CD4-positive, alpha-beta T cell treated with Interleukin-21 for 1 hour (primary cell): Measurements from ENCODE around the gene BCL3.
"Not testable (repeated sequence)": the region's sequence is repeated elsewhere in the genome, so short reads cannot be mapped to it uniquely, and the experiment has no call there.

Experiments used
- DNase-seq: peaks from one replicate; pipeline ENCODE4 v3.0.0-alpha.2; 2020

BCL3 gene

GRCh38 chr19:44748426-44749254, at the start of gene BCL3:
BCL3 (plus strand) TSS chr19:44748708; CDS start chr19:44748791, 83 bp downstream.
- DNase-seq: peak; percentile 93

- DNase-seq: no peak
Observed at GRCh38 chr19:44700547-44700946, 48.0 kb upstream of the BCL3 start.

DNA sequence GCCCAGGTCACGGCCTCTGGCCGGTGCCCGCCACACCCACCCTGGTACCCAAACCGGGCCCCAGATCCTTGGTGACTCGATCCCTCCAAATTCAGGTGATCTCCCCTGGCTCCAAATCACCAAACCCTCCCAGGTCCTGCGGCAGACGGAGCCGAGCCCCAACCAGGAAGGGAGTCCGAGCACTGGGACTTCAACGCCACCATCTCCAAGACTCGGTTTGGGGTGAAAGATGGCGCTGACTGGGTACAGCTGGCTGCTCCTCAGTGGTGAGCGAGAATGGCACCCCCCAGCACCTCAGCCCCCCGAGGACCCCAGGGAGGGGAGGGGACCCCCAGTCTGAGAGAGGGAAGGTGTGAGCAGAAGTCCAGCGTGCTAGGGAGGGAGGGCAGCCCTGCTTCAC, 47.3 kb upstream of the BCL3 start:
- no peak for DNase-seq

- DNase-seq: no peak
Observed at GRCh38 chr19:44702551-44703176, 45.8 kb upstream of the BCL3 start.

GRCh38 chr19:44703336-44704078, 45.0 kb upstream of the BCL3 start:
- no peak for DNase-seq

DNA sequence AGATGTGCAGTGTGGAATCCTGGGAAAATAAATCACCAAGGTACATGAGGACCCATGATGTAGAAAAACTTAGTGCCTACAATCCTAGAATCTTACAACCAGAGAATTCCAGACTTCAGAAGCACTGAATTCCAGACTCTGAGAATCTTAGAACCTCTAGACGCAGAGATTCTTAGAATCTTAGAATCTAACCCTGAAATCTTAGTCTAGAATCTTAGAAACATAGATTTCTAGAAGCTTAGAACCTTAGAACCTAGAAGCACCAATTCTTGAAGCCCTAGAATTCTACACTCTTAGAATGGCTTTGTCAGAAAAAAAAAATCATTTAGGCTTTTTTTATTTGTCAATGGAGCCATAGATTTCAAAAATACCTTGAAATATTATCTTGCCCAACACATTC, 43.5 kb upstream of the BCL3 start:
- DNase-seq: no peak

GRCh38 chr19:44705502-44706010, 43.0 kb upstream of the BCL3 start:
- no peak for DNase-seq

GRCh38 chr19:44706506-44707236, 41.8 kb upstream of the BCL3 start:
- no peak for DNase-seq

DNA sequence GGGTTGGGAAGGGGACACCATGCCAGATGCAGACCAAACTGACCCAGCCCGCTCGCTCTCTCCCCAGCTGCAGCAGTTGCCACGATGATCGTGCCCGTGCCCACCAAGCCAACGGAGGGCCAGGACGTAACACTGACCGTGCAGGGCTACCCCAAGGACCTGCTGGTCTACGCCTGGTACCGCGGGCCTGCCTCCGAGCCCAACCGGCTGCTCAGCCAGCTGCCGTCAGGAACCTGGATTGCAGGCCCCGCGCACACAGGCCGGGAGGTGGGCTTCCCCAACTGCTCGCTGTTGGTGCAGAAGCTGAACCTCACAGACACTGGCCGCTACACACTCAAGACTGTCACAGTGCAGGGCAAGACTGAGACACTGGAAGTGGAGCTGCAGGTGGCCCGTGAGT, 40.7 kb upstream of the BCL3 start:
- no peak for DNase-seq

DNA sequence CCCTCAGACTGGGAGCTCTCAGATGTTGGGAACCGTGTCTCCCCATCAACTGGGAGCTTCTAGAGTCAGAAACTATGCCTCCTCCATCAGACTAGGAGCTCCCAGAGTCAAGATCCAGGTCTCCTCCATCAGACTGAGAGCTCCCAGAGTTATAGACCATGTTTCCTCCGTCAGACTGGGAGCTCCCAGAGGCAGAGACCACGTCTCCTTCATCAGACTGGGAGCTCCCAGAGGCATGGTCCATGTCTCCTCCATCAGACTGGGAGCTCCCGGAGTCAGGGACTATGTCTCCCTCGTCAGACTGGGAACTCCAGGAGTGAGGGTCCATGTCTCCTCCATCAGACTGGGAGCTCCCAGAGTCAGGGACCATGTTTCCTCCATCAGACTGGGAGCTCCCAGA, 39.6 kb upstream of the BCL3 start:
- no peak for DNase-seq

DNA sequence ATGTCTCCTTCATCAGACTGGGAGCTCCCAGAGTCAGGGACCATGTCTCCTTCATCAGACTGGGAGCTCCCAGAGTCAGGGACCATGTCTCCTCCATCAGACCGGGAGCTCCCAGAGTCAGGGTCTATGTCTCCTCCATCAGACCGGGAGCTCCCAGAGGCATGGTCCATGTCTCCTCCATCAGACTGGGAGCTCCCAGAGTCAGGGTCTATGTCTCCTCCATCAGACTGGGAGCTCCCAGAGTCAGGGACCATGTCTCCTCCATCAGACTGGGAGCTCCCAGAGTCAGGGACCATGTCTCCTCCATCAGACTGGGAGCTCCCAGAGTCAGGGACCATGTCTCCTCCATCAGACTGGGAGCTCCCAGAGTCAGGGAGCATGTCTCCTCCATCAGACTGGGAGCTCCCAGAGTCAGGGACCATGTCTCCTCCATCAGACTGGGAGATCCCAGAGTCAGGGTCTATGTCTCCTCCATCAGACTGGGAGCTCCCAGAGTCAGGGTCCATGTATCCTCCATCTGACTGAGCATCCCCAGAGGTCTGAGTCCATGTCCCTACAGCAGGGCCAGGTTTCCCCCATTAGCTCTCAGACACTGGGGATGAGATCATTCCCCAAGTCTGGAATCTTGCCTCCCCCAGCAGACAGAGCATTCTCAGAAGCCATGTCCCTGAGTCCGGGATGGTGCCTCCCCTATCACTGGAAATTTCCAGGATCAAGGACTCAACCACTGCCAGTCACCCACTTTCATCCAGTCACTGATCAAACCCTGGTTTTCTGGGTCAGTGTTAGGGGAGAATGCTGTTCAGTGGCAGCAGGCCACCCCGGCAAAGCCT, 38.9 kb upstream of the BCL3 start:
- not testable (repeated sequence) for DNase-seq

GRCh38 chr19:44710483-44710882, 38.0 kb upstream of the BCL3 start:
- DNase-seq: no peak

DNA sequence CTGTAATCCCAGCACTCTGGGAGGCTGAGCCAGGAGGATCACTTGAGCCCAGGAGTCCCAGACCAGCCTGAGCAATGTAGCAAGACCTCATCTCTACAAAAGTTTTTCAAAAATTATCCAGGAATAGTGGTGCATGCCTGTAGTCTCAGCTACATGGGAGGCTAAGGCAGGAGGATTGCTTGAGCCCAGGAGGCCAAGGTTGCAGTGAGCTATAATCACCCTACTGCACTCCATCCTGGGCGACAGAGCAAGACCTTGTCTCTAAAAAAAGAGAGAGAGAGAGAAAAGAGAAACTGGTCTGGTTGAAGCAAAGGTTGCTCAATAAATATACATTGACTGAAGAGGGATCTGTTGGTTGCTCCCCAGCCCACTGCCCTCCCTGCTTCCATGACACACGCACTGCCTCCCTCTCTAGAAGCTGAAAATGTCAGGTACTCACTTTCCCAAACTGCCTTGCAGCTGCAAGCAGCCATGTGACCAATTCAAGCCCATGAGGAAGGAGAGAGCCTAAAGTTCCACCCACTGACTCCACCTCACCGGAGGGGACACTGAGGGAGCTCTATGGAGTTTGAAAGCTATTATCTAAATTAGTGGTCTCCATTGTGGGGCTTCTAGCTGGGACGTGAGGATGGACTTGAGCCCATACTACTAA, 35.5 kb upstream of the BCL3 start:
- DNase-seq: no peak

GRCh38 chr19:44714597-44715169, 33.8 kb upstream of the BCL3 start:
- DNase-seq: no peak

DNA sequence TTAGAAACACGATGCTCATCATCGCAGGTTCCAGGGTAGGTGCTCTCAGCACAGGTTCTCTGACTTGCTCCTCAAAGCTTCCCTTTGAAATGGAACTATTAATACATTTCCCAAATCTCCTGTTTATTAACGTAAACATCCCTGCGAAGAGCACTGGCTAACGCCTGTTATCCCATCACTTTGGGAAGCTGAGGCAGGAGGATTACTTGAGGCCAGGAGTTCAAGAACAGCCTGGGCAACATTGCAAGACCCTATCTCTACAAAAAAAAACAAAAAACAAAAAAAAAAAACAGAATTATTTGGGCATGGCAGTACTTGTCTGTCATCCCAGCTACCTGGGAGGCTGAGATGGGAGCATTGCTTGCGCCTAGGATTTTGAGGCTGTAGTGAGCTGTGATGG, 30.9 kb upstream of the BCL3 start:
- DNase-seq: no peak

DNA sequence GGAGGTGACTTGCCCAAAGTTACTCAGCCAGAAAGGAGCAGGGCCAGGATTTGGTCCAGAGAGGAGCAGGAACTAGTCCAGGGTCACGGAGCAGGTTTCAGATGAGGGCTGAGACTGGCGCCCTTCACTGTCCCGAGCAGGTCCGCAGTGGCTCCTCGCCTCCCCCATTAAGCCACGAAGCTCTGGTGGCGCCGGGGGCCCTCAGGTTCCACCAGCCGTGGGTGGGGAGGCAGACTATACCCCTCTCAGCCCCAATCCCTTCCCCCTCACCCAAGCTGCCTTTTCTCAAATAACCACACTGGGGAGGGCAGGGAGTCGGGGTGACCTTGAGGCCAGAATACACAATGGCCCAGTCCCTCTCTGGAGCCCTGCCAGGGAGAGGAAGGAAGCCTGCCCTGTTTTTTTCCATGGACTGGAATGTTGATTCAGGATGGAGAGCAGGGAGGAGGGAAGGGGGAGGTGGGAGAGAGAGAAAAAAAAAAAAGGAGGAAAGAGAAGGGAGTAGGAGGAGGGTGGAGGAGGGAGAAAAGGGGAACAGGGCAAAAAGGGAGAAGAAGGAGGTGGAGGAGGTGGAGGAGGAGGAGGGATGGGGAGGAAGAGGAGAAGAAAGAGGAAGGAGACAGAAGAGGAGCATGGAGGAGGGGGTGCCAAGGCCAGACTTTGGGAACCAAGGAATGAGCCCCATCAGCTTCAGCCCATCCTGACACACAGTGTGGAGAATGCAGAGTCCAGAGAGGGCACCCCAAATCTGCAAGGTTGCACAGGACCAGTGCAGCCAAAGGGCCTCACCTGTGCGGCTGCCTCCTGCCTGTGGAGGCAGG, 29.9 kb upstream of the BCL3 start:
- DNase-seq: no peak

DNA sequence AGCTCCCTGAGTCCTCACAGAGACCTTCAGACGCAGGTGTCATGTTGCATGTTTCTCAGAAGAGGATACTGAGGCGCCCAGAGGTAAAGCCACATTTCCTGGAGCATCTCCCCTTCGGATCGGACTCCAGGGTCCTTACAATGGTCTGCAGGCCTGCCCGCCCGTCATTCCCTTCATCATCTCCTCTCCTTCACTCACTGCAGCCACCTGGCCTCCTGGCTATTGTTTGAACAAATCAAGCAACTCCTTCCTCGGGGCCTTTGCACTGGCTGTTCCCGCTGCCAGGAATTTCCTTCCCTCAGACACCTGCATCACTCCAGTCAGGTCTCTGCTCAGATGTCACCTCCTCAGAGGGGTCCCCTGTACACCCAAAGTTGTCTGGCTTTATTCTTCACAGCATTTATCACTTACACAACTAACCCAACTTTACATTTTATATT, 29.2 kb upstream of the BCL3 start:
- no peak for DNase-seq

GRCh38 chr19:44720396-44720795, 28.1 kb upstream of the BCL3 start:
- DNase-seq: not testable (repeated sequence)

- no peak for DNase-seq
Observed at GRCh38 chr19:44720945-44721344, 27.6 kb upstream of the BCL3 start.

DNA sequence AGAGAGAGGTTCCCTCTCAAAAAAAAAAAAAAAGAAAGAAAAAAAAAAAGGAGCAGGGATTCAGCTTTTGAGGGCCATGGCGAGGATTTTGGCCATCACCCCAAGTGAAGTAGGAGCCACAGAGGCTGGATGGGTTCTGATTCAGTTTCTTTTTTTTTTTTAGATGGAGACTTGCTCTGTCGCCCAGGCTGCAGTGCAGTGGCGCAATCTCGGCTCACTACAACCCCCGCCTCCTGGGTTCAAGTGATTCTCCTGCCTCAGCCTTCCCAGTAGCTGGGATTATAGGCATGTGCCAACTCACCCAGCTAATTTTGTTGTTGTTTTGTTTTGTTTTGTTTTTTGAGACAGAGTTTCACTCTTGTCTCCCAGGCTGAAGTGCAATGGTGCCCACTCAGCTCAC, 27.1 kb upstream of the BCL3 start:
- DNase-seq: not testable (repeated sequence)
